Natural killer cell (primary cell): Measurements from ENCODE around the gene MOB1A. TPM values are rescaled to one million over a fixed set of nuclear protein-coding genes. Genes with fewer than 3 reads are reported as not detected.

ENCODE experiments used
- ATAC-seq, 3 donors: fragments of 150-1000 bp in 2 of 3; fragments of 200-7000 bp in 1 of 3; cut with Tn5 transposase; 1 replicate in 1 of 3; 2 replicates in 2 of 3; pipeline ENCODE4 v1.10.0; 2021; ENCODE audit warnings: mild to moderate bottlenecking in 2 of 3, moderate library complexity in 2 of 3
- DNase-seq, 2 donors: peaks; one replicate each; pipeline versions ENCODE4 v3.0.0 to v3.0.0-alpha.2; 2013 to 2021; ENCODE audit warnings: mixed read lengths in 1 of 2
- H3K27ac ChIP-seq: one replicate; pipeline ENCODE4 v1.5.1; 2013; ENCODE audit warnings: mild to moderate bottlenecking, low read length
- H3K27me3 ChIP-seq: one replicate; pipeline ENCODE4 v1.6.1; 2013; ENCODE audit warnings: low read length; ENCODE audit not compliant: control insufficient read depth, insufficient read depth
- H3K36me3 ChIP-seq: one replicate; pipeline ENCODE4 v1.6.1; 2013; ENCODE audit warnings: low read length; ENCODE audit not compliant: control insufficient read depth, insufficient read depth
- H3K4me1 ChIP-seq: one replicate; pipeline ENCODE4 v1.6.1; 2013; ENCODE audit warnings: low read length; ENCODE audit not compliant: control insufficient read depth, insufficient read depth
- H3K4me3 ChIP-seq: one replicate; pipeline ENCODE4 v1.5.1; 2013; ENCODE audit warnings: low read length
- H3K9me3 ChIP-seq: one replicate; pipeline ENCODE4 v1.6.1; 2013; ENCODE audit warnings: low read length; ENCODE audit not compliant: control insufficient read depth, insufficient read depth
- H3K27ac Mint-ChIP-seq, 2 donors: one replicate each; pipeline ENCODE4 v1.8.0; 2022; ENCODE audit warnings: mild to moderate bottlenecking in 2 of 2, mixed read lengths in 2 of 2, moderate library complexity in 1 of 2
- H3K27me3 Mint-ChIP-seq, 2 donors: one replicate each; pipeline ENCODE4 v1.8.0; 2022; ENCODE audit warnings: low read depth in 2 of 2, mixed read lengths in 2 of 2
- H3K36me3 Mint-ChIP-seq: one replicate; pipeline ENCODE4 v1.8.0; 2022; ENCODE audit warnings: mixed read lengths
- H3K4me1 Mint-ChIP-seq, 2 donors: one replicate each; pipeline ENCODE4 v1.8.0; 2022; ENCODE audit warnings: mixed read lengths in 2 of 2
- H3K4me3 Mint-ChIP-seq: one replicate; pipeline ENCODE4 v1.8.0; 2022; ENCODE audit warnings: mild to moderate bottlenecking, moderate library complexity, mixed read lengths
- H3K9me3 Mint-ChIP-seq, 2 donors: one replicate each; pipeline ENCODE4 v1.8.0; 2022; ENCODE audit warnings: mixed read lengths in 2 of 2
- CTCF ChIP-seq: fragments of 200-600 bp; IDR thresholded peaks from one replicate; pipeline ENCODE4 v1.8.0; 2022; ENCODE audit warnings: antibody characterized with exemption
- WGBS: methylation state at CpG from one replicate; pipeline ENCODE4 v1.1.7; 2013; ENCODE audit warnings: missing lambda C conversion rate; ENCODE audit not compliant: insufficient coverage; 5-methylcytosine and 5-hydroxymethylcytosine counted together
- intact Hi-C: fragments of 100-400 bp; cut with micrococcal nuclease; formaldehyde crosslinking; loops from one replicate; pipeline ENCODE4 v1.14.2; 2022
- total RNA-seq, 4 donors: library from RNA; stranded (reverse); fragments of 120-200 nt in 1 of 4; gene quantifications; one replicate each; pipeline versions ENCODE4 v1.2.3 to v1.2.4, GENCODE V29; 2013 to 2022

Gene MOB1A
- total RNA-seq, 3 donors from 2014 or later (not counting 1 experiment from before 2014, with no cell fraction given) = 211 to 239 (median 222) TPM

- Histone ChIP-seq H3K4me1 (peaks cover 22% of the 10 kb centered on the region), H3K27ac (peak overlapping the region; percentile 39), H3K27me3 (no peaks in the 10 kb centered on the region), H3K9me3 (no peaks in the 10 kb centered on the region), H3K4me3 (peak overlapping the region; percentile 52), H3K36me3 (peaks cover 12% of the 10 kb centered on the region)
- H3K36me3 Mint-ChIP-seq = no peaks in the 10 kb centered on the region
- intact Hi-C loops = loop anchor here (2.0 to 10.0 kb wide), 2 partner anchors 162 to 322 kb away; partner anchors contain the start of gene TET3
- H3K27me3 Mint-ChIP-seq = no peaks in the 10 kb centered on the region
- TF ChIP-seq CTCF = no peak
- no peak overlapping the region for H3K4me3 Mint-ChIP-seq
- H3K4me1 Mint-ChIP-seq = peaks cover 0 to 5% of the 10 kb centered on the region in 2 donors
- ATAC-seq (peak; percentile 38 to 52 (median 48)), DNase-seq (no peak)
- H3K27ac Mint-ChIP-seq = no peak overlapping the region
- WGBS = 17% methylated on average over 27 of the region's 29 CpGs
- no peaks in the 10 kb centered on the region for H3K9me3 Mint-ChIP-seq
Measured at GRCh38 chr2:74146929-74147726, 31.6 kb downstream of the MOB1A start.

- Mint-ChIP-seq H3K27ac (no peak overlapping the region), H3K4me1 (peaks cover 6% of the 10 kb centered on the region in 2 donors), H3K36me3 (no peaks in the 10 kb centered on the region), H3K4me3 (no peak overlapping the region), H3K27me3 (no peaks in the 10 kb centered on the region), H3K9me3 (no peaks in the 10 kb centered on the region)
- Histone ChIP-seq H3K36me3 (peaks cover 4% of the 10 kb centered on the region), H3K27ac (no peak overlapping the region), H3K9me3 (no peaks in the 10 kb centered on the region), H3K27me3 (no peaks in the 10 kb centered on the region), H3K4me1 (peaks cover 12% of the 10 kb centered on the region), H3K4me3 (no peak overlapping the region)
- DNase-seq (no peak), ATAC-seq (no peak)
- 84% methylated on average over 6 of the region's 6 CpGs for WGBS
- no peak for TF ChIP-seq CTCF
- intact Hi-C loops = loop anchor here (10.0 kb wide), 1 partner anchor 158 kb away; the partner anchor contains the start of gene TET3
Measured at GRCh38 chr2:74142340-74142739, 36.3 kb downstream of the MOB1A start.

DNA sequence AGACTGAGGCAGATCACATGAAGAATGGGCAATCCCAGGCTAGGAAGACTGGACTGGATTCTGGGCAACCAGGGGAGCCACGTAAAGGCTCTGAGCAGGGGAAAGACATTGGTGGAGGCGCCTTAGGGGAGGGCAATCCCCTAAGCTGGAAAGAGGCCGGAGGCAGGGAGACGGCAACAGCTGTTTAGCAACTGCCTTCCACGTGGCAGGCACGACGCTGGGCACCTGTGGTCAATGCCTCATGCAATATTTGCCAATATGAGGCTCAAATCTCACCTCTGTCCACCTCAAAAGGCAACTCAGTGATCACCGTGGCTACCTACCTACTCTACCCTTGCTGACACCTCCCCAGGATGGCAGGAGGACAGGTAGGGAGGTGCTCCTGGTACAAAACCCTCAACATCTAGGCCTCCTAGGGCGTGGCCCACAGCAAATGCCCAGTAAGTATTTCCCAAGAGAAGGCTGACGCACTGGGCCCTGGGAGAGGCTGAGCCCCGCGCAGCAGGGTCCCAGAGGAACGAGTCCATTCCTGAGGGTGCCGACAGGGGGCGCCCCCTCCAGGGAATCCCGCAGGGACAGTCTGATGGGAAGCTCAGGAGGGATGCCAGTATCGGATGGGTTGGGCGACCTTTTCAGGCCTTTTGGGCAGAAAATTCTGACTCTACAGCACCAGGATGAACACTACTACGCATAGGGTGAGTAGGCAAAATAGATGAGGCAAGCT, 39.9 kb downstream of the MOB1A start:
- Histone ChIP-seq H3K4me1 (no peaks in the 10 kb centered on the region), H3K27me3 (no peaks in the 10 kb centered on the region), H3K9me3 (no peaks in the 10 kb centered on the region), H3K27ac (no peak overlapping the region), H3K36me3 (peaks cover 1% of the 10 kb centered on the region), H3K4me3 (no peak overlapping the region)
- H3K9me3 Mint-ChIP-seq = no peaks in the 10 kb centered on the region
- no peaks in the 10 kb centered on the region for H3K36me3 Mint-ChIP-seq
- H3K4me1 Mint-ChIP-seq = peaks cover 6% of the 10 kb centered on the region in 2 donors
- ATAC-seq = no peak
- H3K27ac Mint-ChIP-seq = peak overlapping the region in 1 of 2 donors; percentile 11
- H3K4me3 Mint-ChIP-seq = no peak overlapping the region
- DNase-seq = no peak
- intact Hi-C loops = no loop called here
- no peak for TF ChIP-seq CTCF
- 95% methylated on average over 19 of the region's 19 CpGs for WGBS
- no peaks in the 10 kb centered on the region for H3K27me3 Mint-ChIP-seq
